A673 (cell line): Measurements from ENCODE around the gene GRIK5.

Experiments used
- EZH2 ChIP-seq: fragments of 200-600 bp; sonication (generic); IDR thresholded peaks from 2 replicates; pipeline ENCODE4 v1.6.1; 2017; ENCODE audit warnings: borderline replicate concordance, low read depth, mild to moderate bottlenecking, mixed read lengths, antibody characterized with exemption, low read length; ENCODE audit not compliant: poor library complexity, severe bottlenecking
- TF ChIP-seq, protein P1 (sequence below): fragments of 300-800, 200-600 bp; sonication (generic); conservative IDR thresholded peaks from 2 replicates; pipeline ENCODE4 v1.5.1; 2017; ENCODE audit warnings: low read depth, mild to moderate bottlenecking, antibody characterized with exemption, low read length, moderate library complexity, mixed read lengths

DNA sequence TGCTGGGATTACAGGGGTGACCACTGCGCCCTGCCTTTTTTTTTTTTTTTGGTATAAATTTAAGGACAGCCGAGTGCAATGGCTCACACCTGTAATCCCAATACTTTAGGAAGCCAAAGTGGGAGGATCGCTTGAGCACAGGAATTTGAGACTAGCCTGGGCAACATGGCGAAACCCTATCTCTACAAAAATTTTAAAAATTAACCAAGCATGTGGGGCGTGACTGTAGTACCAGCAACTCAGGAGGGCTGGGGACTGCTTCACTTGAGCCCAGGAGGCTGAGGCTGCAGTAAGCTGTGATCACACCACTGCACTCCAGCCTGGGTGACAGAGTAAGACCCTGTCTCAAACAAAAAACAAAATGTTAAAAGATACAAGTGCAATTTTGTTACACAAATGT, 27.5 kb upstream of the GRIK5 start:
- TF ChIP-seq, protein P1, sequence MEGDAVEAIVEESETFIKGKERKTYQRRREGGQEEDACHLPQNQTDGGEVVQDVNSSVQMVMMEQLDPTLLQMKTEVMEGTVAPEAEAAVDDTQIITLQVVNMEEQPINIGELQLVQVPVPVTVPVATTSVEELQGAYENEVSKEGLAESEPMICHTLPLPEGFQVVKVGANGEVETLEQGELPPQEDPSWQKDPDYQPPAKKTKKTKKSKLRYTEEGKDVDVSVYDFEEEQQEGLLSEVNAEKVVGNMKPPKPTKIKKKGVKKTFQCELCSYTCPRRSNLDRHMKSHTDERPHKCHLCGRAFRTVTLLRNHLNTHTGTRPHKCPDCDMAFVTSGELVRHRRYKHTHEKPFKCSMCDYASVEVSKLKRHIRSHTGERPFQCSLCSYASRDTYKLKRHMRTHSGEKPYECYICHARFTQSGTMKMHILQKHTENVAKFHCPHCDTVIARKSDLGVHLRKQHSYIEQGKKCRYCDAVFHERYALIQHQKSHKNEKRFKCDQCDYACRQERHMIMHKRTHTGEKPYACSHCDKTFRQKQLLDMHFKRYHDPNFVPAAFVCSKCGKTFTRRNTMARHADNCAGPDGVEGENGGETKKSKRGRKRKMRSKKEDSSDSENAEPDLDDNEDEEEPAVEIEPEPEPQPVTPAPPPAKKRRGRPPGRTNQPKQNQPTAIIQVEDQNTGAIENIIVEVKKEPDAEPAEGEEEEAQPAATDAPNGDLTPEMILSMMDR: no peak
- no peak for TF ChIP-seq EZH2
